K562 (cell line): Measurements from ENCODE around the gene SLC25A21. TPM values are rescaled to one million over a fixed set of nuclear protein-coding genes. Genes with fewer than 3 reads are reported as not detected.

ENCODE experiments used
- ASH1L ChIP-seq: fragments of 450-650 bp; IDR thresholded peaks from 2 replicates; pipeline ENCODE4 v1.6.1; 2018; ENCODE audit warnings: borderline replicate concordance, mild to moderate bottlenecking, low read depth; ENCODE audit not compliant: partially characterized antibody
- CAMTA2 ChIP-seq: fragments of 250-450 bp; sonication (Bioruptor Pico); conservative IDR thresholded peaks from 2 replicates; pipeline ENCODE4 v1.5.1; 2022
- GATA2 ChIP-seq: sonication (generic); formaldehyde crosslinking; IDR thresholded peaks from 2 replicates; pipeline ENCODE4 v1.4.0; 2020; ENCODE audit warnings: mild to moderate bottlenecking, missing genetic modification reagents
- HDGF ChIP-seq: fragments of 450-650 bp; IDR thresholded peaks from 2 replicates; pipeline ENCODE4 v1.6.1; 2016
- HEY1 ChIP-seq: fragments of 250-450 bp; sonication (Bioruptor Pico); IDR thresholded peaks from 2 replicates; pipeline ENCODE4 v1.5.0; 2020; ENCODE audit warnings: mild to moderate bottlenecking, moderate library complexity, borderline replicate concordance
- MEIS2 ChIP-seq: fragments of 450-650 bp; IDR thresholded peaks from 2 replicates; pipeline ENCODE4 v1.6.1; 2014; ENCODE audit warnings: mild to moderate bottlenecking; ENCODE audit not compliant: partially characterized antibody
- MYBL2 ChIP-seq, 2 experiments: fragments of 450-650 bp in 1 of 2; sonication (generic) in 1 of 2; formaldehyde crosslinking in 1 of 2; IDR thresholded peaks; 2 replicates each; pipeline versions ENCODE4 v1.6.1 to v1.8.1; 2017 to 2022; ENCODE audit warnings: borderline replicate concordance in 1 of 2, inconsistent platforms in 1 of 2, low read depth in 1 of 2, mild to moderate bottlenecking in 1 of 2, missing genetic modification reagents in 1 of 2, moderate library complexity in 1 of 2
- PPARD ChIP-seq: fragments of 250-450 bp; sonication (Bioruptor Pico); IDR thresholded peaks from 2 replicates; pipeline ENCODE4 v1.8.0; 2022; ENCODE audit warnings: inconsistent platforms, mild to moderate bottlenecking, moderate library complexity
- PRMT5 ChIP-seq: sonication (generic); formaldehyde crosslinking; IDR thresholded peaks from 2 replicates; pipeline ENCODE4 v1.5.0; 2020; ENCODE audit warnings: missing genetic modification reagents
- RFX1 ChIP-seq: fragments of 450-650 bp; IDR thresholded peaks from 2 replicates; pipeline ENCODE4 v1.6.1; 2016; ENCODE audit warnings: mild to moderate bottlenecking, moderate library complexity
- RHOXF2B ChIP-seq: fragments of 250-450 bp; sonication (Bioruptor Pico); conservative IDR thresholded peaks from 2 replicates; pipeline ENCODE4 v1.5.1; 2021
- SMAD3 ChIP-seq: fragments of 450-650 bp; formaldehyde crosslinking; conservative IDR thresholded peaks from 2 replicates; pipeline ENCODE4 v1.4.0; 2020; ENCODE audit warnings: mild to moderate bottlenecking
- ZFP30 ChIP-seq: fragments of 250-450 bp; sonication (Bioruptor Pico); IDR thresholded peaks from 2 replicates; pipeline ENCODE4 v1.8.0; 2022; ENCODE audit warnings: moderate library complexity, mild to moderate bottlenecking, inconsistent platforms, borderline replicate concordance
- ZNF124 ChIP-seq: sonication (generic); formaldehyde crosslinking; IDR thresholded peaks from 2 replicates; pipeline ENCODE4 v1.8.1; 2022; ENCODE audit warnings: missing genetic modification reagents
- polyA plus RNA-seq, 8 experiments: library from polyadenylated mRNA; depleted of rRNA in 4 of 8; stranded (reverse) in 5 of 8; unstranded in 3 of 8; fragments of >200 nt; fragmentation: Nextera tagmentation in 2 of 8; fragmentation: Illumina TruSeq in 1 of 8; extraction: Ambion mirVana in 2 of 8; extraction: Trizol in 1 of 8; gene quantifications; 2 replicates each; pipeline versions ENCODE4 v1.2.1 to v1.2.3, GENCODE V29; 2011 to 2014; ENCODE audit warnings: inconsistent platforms in 1 of 8, missing spikeins in 1 of 8
- total RNA-seq, 7 experiments: library from RNA; depleted of rRNA in 6 of 7; stranded (reverse); fragments of >200 nt in 6 of 7; fragmentation: Illumina TruSeq in 2 of 7; extraction: Trizol in 2 of 7; gene quantifications; 2 replicates each; pipeline versions ENCODE4 v1.2.1 to v1.2.3, GENCODE V29; 2011 to 2021; ENCODE audit warnings: low replicate concordance in 1 of 7
- TF ChIP-seq, protein P1 (sequence below): sonication (generic); formaldehyde crosslinking; IDR thresholded peaks from 2 replicates; pipeline ENCODE4 v1.8.0; 2022; ENCODE audit warnings: mild to moderate bottlenecking, low read depth, missing genetic modification reagents
- TF ChIP-seq, protein P2 (sequence below): sonication (generic); formaldehyde crosslinking; IDR thresholded peaks from 2 replicates; pipeline ENCODE4 v1.8.0; 2023; ENCODE audit warnings: mild to moderate bottlenecking, missing genetic modification reagents
- TF ChIP-seq, protein P3 (sequence below): fragments of 450-650 bp; IDR thresholded peaks from 2 replicates; pipeline ENCODE4 v1.6.1; 2018; ENCODE audit warnings: mild to moderate bottlenecking, low read depth; ENCODE audit not compliant: partially characterized antibody
- TF ChIP-seq, protein P4 (sequence below): sonication (generic); formaldehyde crosslinking; IDR thresholded peaks from 2 replicates; pipeline ENCODE4 v1.8.1; 2023; ENCODE audit warnings: mild to moderate bottlenecking, missing genetic modification reagents

SLC25A21 gene
- total and polyA plus RNA-seq, 9 of the 15 experiments (the other 6 are each of a cell fraction or from before 2014, with no cell fraction given): 15.2 to 46.7 (median 28.7) TPM

DNA sequence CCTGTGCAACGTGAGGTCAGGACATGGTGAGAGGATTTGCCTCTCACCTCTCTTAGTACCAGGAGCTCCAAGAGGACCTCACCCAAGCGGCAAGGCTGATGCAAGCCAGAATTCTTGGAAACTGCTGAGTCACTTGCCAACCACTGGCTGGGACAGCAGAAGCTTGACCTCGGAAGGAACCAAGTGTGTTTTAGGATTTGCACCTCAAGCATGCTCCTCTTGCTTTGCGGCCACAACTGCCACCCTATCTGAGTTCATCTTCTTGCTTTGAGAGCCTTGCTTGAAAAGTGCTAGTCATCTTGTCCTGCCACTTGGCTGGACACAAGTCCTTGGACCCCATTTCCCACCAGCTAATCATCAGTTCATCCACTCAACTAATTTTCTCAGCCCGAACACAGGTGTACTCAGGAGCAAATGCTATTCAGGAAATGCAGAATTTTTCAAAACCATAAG is 195.8 kb downstream of the SLC25A21 start (continued):
- TF ChIP-seq GATA2 (CRISPR knock-in tag) (no peak), RHOXF2B (CRISPR knock-in tag) (no peak), ZNF124 (CRISPR knock-in tag) (no peak), ZFP30 (no peak), RFX1 (no peak), SMAD3 (CRISPR knock-in tag) (peak; percentile 59; the same call in 1 of the 2 replicates), MYBL2 (IDR thresholded peaks at IDR 0.05; ENCODE audit: low read depth) (peak; percentile 57), MYBL2 (CRISPR knock-in tag; IDR thresholded peaks at IDR 0.05; ENCODE audit: borderline replicate concordance) (no peak), PRMT5 (no peak), MEIS2 (peak; percentile 35), HEY1 (CRISPR knock-in tag) (no peak), HDGF (no peak), CAMTA2 (CRISPR knock-in tag) (no peak), PPARD (CRISPR knock-in tag) (no peak), ASH1L (no peak)
- TF ChIP-seq, protein P1, sequence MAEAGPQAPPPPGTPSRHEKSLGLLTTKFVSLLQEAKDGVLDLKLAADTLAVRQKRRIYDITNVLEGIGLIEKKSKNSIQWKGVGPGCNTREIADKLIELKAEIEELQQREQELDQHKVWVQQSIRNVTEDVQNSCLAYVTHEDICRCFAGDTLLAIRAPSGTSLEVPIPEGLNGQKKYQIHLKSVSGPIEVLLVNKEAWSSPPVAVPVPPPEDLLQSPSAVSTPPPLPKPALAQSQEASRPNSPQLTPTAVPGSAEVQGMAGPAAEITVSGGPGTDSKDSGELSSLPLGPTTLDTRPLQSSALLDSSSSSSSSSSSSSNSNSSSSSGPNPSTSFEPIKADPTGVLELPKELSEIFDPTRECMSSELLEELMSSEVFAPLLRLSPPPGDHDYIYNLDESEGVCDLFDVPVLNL (CRISPR knock-in tag): no peak
- TF ChIP-seq, protein P2, sequence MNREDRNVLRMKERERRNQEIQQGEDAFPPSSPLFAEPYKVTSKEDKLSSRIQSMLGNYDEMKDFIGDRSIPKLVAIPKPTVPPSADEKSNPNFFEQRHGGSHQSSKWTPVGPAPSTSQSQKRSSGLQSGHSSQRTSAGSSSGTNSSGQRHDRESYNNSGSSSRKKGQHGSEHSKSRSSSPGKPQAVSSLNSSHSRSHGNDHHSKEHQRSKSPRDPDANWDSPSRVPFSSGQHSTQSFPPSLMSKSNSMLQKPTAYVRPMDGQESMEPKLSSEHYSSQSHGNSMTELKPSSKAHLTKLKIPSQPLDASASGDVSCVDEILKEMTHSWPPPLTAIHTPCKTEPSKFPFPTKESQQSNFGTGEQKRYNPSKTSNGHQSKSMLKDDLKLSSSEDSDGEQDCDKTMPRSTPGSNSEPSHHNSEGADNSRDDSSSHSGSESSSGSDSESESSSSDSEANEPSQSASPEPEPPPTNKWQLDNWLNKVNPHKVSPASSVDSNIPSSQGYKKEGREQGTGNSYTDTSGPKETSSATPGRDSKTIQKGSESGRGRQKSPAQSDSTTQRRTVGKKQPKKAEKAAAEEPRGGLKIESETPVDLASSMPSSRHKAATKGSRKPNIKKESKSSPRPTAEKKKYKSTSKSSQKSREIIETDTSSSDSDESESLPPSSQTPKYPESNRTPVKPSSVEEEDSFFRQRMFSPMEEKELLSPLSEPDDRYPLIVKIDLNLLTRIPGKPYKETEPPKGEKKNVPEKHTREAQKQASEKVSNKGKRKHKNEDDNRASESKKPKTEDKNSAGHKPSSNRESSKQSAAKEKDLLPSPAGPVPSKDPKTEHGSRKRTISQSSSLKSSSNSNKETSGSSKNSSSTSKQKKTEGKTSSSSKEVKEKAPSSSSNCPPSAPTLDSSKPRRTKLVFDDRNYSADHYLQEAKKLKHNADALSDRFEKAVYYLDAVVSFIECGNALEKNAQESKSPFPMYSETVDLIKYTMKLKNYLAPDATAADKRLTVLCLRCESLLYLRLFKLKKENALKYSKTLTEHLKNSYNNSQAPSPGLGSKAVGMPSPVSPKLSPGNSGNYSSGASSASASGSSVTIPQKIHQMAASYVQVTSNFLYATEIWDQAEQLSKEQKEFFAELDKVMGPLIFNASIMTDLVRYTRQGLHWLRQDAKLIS (CRISPR knock-in tag): no peak
- TF ChIP-seq, protein P3, sequence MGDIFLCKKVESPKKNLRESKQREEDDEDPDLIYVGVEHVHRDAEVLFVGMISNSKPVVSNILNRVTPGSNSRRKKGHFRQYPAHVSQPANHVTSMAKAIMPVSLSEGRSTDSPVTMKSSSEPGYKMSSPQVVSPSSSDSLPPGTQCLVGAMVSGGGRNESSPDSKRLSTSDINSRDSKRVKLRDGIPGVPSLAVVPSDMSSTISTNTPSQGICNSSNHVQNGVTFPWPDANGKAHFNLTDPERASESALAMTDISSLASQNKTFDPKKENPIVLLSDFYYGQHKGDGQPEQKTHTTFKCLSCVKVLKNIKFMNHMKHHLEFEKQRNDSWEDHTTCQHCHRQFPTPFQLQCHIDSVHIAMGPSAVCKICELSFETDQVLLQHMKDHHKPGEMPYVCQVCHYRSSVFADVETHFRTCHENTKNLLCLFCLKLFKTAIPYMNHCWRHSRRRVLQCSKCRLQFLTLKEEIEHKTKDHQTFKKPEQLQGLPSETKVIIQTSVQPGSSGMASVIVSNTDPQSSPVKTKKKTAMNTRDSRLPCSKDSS: no peak
- TF ChIP-seq, protein P4, sequence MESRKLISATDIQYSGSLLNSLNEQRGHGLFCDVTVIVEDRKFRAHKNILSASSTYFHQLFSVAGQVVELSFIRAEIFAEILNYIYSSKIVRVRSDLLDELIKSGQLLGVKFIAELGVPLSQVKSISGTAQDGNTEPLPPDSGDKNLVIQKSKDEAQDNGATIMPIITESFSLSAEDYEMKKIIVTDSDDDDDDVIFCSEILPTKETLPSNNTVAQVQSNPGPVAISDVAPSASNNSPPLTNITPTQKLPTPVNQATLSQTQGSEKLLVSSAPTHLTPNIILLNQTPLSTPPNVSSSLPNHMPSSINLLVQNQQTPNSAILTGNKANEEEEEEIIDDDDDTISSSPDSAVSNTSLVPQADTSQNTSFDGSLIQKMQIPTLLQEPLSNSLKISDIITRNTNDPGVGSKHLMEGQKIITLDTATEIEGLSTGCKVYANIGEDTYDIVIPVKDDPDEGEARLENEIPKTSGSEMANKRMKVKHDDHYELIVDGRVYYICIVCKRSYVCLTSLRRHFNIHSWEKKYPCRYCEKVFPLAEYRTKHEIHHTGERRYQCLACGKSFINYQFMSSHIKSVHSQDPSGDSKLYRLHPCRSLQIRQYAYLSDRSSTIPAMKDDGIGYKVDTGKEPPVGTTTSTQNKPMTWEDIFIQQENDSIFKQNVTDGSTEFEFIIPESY (CRISPR knock-in tag): no peak
